Effector CD8-positive, alpha-beta T cell (primary cell): Measurements from ENCODE around the gene HIVEP3.

ENCODE experiments used
- DNase-seq: peaks from one replicate; lab custom pipeline; 2025; lab: John Stamatoyannopoulos, UW

The HIVEP3 gene

GRCh38 chr1:41762251-41762650 is 156.5 kb downstream of the HIVEP3 start:
- DNase-seq: no peak

DNA sequence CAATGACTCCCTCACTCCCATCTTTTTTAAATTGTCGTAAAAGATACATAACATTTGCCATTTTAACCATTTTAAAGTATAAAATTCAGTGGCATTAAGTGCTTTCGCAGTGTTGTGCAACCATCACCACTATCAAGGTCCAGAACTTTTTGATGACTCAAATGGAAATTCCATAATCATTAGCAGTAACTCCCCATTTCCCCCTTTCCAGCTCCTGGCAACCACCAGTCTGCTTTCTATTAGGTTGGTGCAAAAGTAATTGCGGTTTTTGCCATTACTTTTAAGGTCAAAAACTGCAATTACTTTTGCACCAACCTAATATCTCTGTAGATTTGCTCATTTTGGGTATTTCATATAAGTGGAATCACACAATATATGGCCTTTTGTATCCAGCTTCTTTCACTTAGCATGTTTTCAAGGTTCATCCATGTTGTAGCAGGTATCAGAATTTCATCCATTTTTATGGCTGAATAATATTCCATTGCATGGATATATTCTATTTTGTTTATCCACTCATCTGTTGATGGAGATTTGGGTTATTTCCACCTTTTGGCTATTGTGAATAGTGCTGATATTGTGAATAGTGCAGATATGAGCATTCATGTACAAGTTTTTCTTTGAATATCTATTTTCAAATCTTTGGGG is 159.7 kb downstream of the HIVEP3 start:
- no peak for DNase-seq

- no peak for DNase-seq
These were observed 160.2 kb downstream of the HIVEP3 start for GRCh38 chr1:41758500-41758899.

DNA sequence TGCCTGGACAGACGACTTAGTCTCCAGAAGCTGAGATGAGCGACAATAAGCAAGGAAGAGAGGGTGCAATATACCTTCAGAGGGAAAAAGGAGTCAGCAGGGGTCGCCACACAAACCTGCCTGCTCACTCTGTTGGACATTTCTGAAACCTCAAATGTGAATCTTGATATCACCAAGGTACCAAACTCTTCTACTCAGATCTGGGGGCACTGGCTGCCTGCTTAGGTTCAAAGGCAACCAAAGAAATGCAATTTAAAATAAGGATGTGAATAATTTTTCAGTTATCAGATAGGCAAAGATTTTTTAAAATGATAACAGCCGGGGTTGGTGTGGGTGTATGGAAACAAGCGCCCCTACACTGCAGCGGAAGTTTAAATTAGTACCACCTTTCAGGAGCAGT is 164.2 kb downstream of the HIVEP3 start:
- DNase-seq: no peak

DNA sequence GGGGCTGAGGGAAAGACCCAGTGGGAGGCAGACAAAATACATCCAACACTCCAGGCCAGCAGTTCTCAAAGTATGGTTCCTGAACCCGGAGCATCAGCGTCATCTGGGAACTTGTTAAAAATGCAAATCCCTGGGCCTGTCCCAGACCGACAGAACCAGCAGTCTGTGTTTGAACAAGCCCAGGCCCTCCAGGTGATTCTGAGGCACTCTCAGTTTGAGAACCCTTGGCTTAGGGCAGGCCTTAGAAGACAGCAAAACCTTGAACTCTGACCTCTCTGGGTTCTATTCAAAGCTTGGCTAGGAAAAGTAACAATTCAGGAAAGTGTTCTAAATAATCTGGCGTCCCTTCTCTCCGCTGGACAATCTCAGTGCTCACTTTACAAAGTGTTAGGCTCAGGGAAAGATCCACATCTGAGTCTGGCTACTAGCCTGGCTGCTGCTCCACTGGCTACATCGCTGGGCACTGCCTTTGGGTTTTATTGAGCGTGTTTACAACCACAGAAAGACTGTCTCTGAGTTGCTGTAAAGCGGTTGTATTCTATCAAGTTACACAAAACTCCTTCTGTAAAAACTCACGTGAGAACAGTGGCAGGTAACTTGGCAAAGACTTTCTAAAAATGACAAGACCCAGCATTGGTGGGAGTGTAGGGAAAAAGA is 166.1 kb downstream of the HIVEP3 start:
- DNase-seq: no peak

- no peak for DNase-seq
These were observed 166.8 kb downstream of the HIVEP3 start for GRCh38 chr1:41751804-41752513.

GRCh38 chr1:41749991-41750745 is 168.6 kb downstream of the HIVEP3 start:
- no peak for DNase-seq

GRCh38 chr1:41745022-41745421 is 173.7 kb downstream of the HIVEP3 start:
- DNase-seq: no peak

DNA sequence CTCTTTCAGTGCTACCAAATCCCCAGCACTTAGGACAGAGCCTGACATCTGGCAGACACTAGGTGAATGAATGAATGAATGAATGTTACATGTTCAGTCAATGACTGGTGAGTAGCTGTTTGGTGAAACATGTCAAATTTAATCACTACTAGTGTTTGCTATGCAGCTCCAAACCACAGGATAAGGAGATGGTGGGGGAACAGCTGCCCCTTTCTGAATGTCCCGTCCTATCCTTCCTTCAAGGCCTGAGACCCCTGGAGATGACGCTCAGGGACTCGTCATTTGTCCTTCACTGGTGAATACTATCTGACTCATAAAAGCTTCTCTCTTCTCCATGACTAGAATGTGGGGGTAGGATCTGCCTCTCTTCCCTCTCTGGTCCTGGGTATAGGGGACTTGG is 175.4 kb downstream of the HIVEP3 start:
- DNase-seq: no peak

GRCh38 chr1:41742219-41742618 is 176.5 kb downstream of the HIVEP3 start:
- no peak for DNase-seq

DNA sequence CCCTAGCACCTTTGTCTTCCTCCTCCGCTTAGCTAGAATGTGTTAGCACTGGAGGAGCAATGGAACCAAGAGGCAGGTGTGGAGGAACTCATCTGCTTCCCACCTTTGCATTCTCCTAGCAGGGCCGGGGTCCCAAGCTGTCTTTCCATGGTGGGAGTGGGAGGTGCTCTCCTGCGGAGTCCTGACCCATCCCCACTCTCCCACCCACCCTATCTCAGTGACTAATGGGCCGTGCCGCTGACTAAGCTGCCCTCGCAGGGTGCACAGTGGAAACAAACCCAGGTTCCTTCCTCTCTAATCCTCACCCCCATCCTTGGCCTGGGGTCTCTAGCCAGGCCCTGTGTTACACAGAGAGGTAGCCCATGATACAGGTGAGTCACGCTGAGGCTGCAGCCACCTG is 177.5 kb downstream of the HIVEP3 start:
- no peak for DNase-seq

- no peak for DNase-seq
These were observed 178.0 kb downstream of the HIVEP3 start for GRCh38 chr1:41740630-41741239.

DNA sequence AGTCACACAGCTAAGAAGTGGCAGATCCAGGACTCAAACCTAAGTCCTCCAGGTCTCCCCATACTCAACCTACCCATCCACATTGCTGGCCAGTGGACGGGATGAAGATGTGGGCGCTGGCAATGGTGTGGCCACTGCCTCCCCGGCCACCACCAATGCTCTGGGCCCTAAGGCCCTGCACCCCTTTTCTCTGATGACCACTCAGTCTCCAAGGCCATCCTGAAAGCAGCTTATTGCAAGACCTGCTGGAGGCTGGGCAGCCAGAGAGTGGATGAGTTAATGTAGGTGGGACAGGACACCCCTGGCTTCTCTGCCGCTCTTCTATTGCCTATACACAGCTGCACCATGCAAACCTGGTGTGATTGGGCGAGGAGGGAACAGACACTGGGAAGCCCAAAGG is 178.7 kb downstream of the HIVEP3 start:
- DNase-seq: no peak

- peak; percentile 26 for DNase-seq
These were observed 179.4 kb downstream of the HIVEP3 start for GRCh38 chr1:41739061-41739955.

- no peak for DNase-seq
These were observed 180.2 kb downstream of the HIVEP3 start for GRCh38 chr1:41738475-41738874.

DNA sequence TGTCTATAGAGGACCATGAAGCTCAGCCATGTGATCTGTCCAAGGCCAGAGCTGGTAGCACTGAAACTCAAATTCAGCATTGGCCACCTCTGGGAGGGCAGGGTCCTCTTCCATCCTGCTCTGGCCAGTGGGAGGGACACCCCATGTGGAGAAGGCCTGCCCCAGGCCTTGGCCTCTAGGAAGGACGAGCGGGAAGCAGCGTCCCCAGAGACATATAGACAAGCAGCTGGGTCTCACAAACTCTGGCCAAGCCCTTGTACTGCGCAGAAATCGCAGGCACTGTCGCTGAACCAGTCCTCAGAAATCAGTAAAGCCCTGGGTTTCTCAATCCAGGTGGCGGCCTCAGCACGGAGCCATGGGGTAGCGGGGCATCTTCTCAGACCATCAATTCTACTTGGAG is 180.7 kb downstream of the HIVEP3 start:
- DNase-seq: no peak

DNA sequence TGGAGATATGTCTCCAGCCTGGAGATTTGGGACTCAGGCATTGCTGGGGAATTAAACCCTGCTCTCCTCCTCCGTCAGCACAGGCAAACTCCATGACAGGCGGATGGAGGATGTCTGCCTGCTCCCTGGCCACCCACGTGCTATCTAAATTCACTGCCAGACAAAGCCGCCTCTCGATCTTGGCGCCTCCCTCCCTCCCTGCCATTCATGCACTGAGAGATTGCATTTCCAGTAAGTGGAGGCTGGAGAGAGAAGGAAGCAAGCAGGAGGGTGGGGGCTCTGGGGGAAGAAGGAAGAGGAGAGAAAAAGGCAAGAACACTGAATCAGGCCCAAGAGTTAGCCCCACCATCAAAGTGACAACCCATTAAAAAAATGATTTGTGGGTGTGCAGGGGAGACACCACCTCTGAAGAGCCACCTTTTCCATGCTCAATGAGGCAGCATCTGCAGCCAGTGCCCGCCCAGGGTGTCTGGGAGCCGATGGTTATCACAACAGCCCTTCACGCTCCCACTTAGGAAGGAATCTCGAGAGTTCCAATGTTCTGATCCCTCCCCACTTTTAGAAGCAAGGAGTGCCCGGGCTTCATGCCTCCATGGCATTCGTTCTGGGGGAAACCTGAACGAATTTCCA is 183.0 kb downstream of the HIVEP3 start:
- DNase-seq: no peak

DNA sequence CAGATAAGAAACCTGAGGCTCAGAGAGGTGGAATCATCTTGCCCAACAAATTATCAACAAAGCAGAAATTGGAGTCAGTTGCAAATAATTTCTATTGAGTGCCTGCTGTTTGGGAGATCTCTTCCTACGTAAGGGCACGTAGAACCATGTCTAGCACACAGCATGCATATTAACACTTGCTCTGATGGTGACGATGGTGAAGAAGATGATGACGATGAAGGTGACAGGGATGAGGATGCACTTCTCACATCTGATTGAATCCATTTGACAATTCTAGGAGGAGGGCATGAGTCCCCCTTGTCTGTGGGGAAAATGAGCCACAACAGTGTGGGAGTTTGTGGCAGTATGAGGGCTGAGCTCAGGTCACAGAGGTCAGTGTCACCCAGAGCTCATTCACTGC is 183.6 kb downstream of the HIVEP3 start:
- no peak for DNase-seq

DNA sequence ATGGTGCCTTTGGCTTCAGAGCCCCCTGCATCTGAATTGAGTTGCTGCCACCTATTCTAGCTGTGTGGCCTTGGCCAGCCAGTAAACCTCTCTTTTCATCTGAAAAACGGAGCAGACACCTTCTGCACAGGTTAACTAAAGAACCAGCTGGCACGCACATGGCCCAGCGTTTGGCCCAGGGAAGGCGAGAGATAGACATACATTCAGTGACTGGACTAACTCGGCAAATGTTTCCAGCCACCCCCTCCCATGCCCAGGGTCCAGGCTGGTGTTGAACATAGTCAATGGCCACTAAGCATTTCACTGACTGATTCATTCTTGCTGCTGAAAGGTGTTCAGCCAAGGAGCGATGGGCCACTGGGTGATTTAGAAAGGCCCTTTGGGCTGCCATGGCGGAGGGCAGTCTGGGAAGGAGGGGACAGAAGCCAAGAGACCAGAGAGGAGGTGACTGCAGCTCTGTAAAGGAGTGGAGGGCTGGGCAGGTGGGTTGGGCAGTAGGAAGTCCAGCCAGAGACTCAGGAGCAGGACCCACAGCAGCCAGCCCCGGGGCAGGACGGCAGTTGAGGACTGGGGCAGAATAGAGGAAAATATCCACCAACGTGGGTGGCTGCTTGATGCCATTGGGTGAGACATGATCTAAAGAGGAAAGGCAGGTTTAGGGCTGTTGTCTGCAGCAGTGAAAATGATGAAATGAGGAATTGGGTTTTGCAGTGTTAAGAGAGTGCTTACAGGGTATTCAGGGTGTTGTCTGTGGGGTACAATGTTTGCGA is 184.3 kb downstream of the HIVEP3 start:
- no peak for DNase-seq

DNA sequence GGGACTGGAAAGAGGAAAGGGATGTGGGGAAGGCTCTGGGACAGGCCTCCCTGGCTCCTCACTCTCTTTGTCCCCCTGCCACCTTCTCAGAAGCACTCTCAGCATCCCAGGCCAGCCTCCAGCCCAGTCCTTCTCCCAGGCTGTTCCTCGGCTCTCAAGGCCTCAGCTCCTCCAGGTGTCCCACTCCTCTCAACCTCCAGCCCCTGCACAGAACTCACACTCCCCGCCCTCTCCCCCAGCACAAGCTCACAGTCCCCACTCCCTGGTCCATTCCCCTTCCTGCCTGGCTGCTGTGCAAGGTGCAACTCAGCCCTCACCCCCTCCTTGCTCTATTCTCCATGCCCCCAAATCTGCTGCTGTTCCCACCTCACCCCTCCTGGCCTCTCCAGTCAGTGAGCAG is 185.0 kb downstream of the HIVEP3 start:
- DNase-seq: no peak
